ENCODE results near the gene MYOF. TPM values are rescaled to one million over a fixed set of nuclear protein-coding genes. Genes with fewer than 3 reads are reported as not detected.
A peak's percentile ranks its signal among the peaks of the same experiment; 100 is the strongest.

MYOF gene
- total RNA-seq, 1 donor from 2014 or later, result 141 TPM

DNA sequence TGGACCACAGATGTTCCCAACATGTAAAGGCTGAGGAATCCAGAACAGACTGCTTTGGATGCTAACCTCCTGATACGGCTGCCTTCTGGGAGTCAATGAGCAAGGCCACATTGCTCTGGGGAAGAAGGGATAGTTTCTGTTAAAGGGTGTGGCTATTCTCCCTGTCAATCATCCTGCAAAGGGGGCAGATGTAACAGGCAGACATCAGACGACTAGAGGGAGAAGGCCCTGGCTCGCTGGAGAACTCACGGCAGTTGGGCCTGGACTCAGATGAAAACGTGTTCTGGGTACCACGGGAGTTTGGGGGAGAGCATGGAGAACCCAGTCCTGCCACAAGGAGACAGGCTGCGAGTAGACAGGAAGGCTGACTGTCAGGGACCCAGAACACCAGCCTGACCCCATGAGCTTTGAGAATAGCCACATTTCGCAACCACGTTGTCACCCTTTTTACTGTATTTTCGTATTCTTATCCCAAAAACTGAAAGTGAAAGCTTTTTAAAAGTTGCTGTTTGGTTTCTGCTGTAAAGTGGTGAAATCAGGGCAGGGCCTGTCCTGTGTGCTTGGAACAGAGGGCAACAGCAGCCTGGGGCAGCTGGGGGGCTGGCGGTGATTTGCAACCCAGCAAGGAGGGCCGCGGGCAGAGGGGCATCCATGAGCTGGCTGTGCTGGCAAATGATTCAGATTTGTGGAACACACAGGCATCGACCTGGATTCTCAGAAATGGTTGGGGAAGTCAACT, 95.3 kb downstream of the MYOF start:
- Histone ChIP-seq H3K4me3 (ENCODE audit: low read depth, low read length) (no peak overlapping the region), H3K27me3 (ENCODE audit: control insufficient read depth, insufficient read depth, low read length) (no peaks in the 10 kb centered on the region), H3K36me3 (ENCODE audit: control insufficient read depth, insufficient read depth, low read length) (no peaks in the 10 kb centered on the region)
- no peak for DNase-seq (ENCODE audit: low read depth)
- no peak for TF ChIP-seq CTCF (IDR thresholded peaks at IDR 0.05; ENCODE audit: insufficient read depth, low read length, poor library complexity, severe bottlenecking)

DNA sequence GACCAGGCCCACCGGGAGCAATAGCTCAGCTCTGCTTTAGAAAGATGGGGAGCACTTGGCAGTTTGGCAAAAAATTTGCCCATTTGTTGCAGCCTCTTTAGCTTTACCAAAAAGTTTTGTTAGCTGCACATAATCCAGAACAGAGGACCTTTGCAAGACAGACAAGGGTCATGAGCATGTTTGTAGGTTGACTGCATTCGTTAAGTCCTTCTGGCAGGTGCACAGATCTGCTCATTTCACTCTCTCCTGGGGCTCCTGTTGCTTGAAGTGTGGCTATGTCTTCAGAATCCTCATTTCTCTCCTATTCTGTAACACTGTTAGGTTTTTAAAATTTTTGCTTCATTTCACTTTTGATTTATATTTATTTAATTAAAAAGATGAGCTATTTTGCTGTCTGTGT, 96.8 kb downstream of the MYOF start:
- DNase-seq (ENCODE audit: low read depth), result no peak
- Histone ChIP-seq H3K27me3 (ENCODE audit: control insufficient read depth, insufficient read depth, low read length) (no peaks in the 10 kb centered on the region), H3K4me3 (ENCODE audit: low read depth, low read length) (no peak overlapping the region), H3K36me3 (ENCODE audit: control insufficient read depth, insufficient read depth, low read length) (peaks cover 2% of the 10 kb centered on the region)
- TF ChIP-seq CTCF (IDR thresholded peaks at IDR 0.05; ENCODE audit: insufficient read depth, low read length, poor library complexity, severe bottlenecking), result no peak

GRCh38 chr10:93384006-93384405, 98.1 kb downstream of the MYOF start:
- peak; percentile 59 for DNase-seq (ENCODE audit: low read depth)
- TF ChIP-seq CTCF (IDR thresholded peaks at IDR 0.05; ENCODE audit: insufficient read depth, low read length, poor library complexity, severe bottlenecking), result no peak
- Histone ChIP-seq H3K36me3 (ENCODE audit: control insufficient read depth, insufficient read depth, low read length) (peaks cover 2% of the 10 kb centered on the region), H3K27me3 (ENCODE audit: control insufficient read depth, insufficient read depth, low read length) (no peaks in the 10 kb centered on the region), H3K4me3 (ENCODE audit: low read depth, low read length) (no peak overlapping the region)

DNA sequence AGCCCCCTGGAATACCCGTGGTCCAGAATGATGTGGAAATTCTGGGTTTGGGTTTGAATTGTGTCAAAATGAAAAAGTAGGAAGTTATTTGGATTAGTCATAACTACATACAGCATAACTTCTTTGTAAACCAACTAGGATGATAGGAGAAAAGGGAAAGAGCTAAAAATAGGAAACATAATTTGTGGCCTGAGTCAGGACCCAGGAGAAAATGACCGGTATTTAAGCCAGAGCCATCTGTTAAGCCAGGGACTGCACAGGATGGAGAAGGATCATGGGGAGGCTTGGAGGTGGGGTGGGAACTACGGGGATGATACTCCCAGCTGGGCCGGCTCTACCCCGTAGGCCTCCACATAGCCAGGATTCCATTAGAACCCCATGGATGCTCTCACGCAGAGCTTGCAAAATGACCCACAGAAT, 98.6 kb downstream of the MYOF start:
- Histone ChIP-seq H3K4me3 (ENCODE audit: low read depth, low read length) (no peak overlapping the region), H3K36me3 (ENCODE audit: control insufficient read depth, insufficient read depth, low read length) (peaks cover 2% of the 10 kb centered on the region), H3K27me3 (ENCODE audit: control insufficient read depth, insufficient read depth, low read length) (no peaks in the 10 kb centered on the region)
- DNase-seq (ENCODE audit: low read depth), result no peak
- no peak for TF ChIP-seq CTCF (IDR thresholded peaks at IDR 0.05; ENCODE audit: insufficient read depth, low read length, poor library complexity, severe bottlenecking)

DNA sequence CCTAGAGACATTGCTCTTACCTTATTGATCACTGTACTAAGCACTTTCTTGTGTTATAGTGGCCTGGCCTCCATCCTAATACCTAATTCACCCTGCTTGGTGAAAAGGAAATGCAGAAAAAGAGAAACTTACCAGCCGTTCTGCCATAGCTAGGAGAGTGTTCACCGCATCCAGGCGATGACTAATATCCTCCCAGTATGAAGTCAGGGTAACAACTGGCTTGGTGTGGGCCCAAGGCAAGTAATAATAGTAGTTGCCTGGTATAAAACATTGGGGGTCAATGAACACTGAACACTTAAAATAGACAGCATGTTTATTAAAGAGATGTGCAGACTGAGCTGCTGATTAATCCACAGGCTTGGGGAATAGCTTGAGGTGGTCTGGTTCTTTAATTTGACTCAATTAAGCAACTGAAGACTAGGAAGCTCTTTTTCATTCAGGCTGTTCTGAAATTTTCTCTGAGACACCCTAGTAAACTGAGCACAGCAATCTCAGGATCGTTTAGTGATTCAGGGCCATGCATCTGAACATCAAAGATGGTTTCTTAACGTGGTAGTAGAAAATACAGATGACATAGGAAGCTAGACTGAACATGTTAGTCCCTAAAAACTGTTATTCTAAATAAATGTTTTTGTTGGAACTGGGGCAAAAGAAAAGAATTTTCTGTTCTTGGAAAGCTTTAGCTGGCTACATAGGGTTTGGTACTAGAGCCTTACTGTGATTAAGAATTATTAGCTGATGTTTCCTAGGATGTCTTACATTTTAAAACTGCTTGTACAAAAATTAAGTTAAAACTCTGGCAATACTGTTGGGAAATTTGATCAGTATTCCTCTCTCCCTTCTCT, 102.2 kb downstream of the MYOF start:
- Histone ChIP-seq H3K36me3 (ENCODE audit: control insufficient read depth, insufficient read depth, low read length) (peaks cover 2% of the 10 kb centered on the region), H3K4me3 (ENCODE audit: low read depth, low read length) (no peak overlapping the region), H3K27me3 (ENCODE audit: control insufficient read depth, insufficient read depth, low read length) (no peaks in the 10 kb centered on the region)
- no peak for TF ChIP-seq CTCF (IDR thresholded peaks at IDR 0.05; ENCODE audit: insufficient read depth, low read length, poor library complexity, severe bottlenecking)
- no peak for DNase-seq (ENCODE audit: low read depth)

Data from kidney epithelial cell (primary cell).